B cell (primary cell): ENCODE results near the gene SUCLG2. TPM values are rescaled to one million over a fixed set of nuclear protein-coding genes. Genes with fewer than 3 reads are reported as not detected.

Experiments
- ATAC-seq: fragments of 200-7000 bp; cut with Tn5 transposase; one replicate; pipeline ENCODE4 v1.10.0; 2021; ENCODE audit warnings: low read depth, mild to moderate bottlenecking, moderate number of reproducible peaks, moderate library complexity
- CTCF ChIA-PET: fragments of 350-600 bp; sonication (Branson Sonifier 250); formaldehyde crosslinking; loops from one replicate; lab custom pipeline; 2021; ENCODE audit warnings: antibody characterized with exemption, inconsistent platforms; lab: Charles Lee
- POLR2A ChIA-PET: fragments of 350-600 bp; sonication (Branson Sonifier 250); formaldehyde crosslinking; loops from one replicate; lab custom pipeline; 2021; ENCODE audit warnings: antibody characterized with exemption; lab: Charles Lee
- DNase-seq: peaks from one replicate; pipeline ENCODE4 v3.0.0; 2013
- H2AFZ ChIP-seq: 2 replicates; pipeline ENCODE4 v1.6.1; 2012; ENCODE audit warnings: mild to moderate bottlenecking, low read depth, low read length; ENCODE audit not compliant: insufficient read depth, poor library complexity, severe bottlenecking
- H3K27ac ChIP-seq, 2 donors: 1 replicate in 1 of 2; 2 replicates in 1 of 2; pipeline ENCODE4 v1.5.1; 2012 to 2013; ENCODE audit warnings: low read length in 2 of 2, mild to moderate bottlenecking in 2 of 2, moderate library complexity in 1 of 2
- H3K27me3 ChIP-seq, 4 experiments: fragments of 200-600 bp in 1 of 4; sonication (generic) in 1 of 4; replicated peaks in 1 of 4; 1 replicate in 2 of 4; 2 replicates in 2 of 4; pipeline versions ENCODE4 v1.6.1 to v1.7.0; 2013 to 2016; ENCODE audit warnings: low read length in 3 of 4, mild to moderate bottlenecking in 2 of 4, mixed read lengths in 1 of 4, moderate library complexity in 1 of 4; ENCODE audit not compliant: insufficient read depth in 4 of 4, control insufficient read depth in 3 of 4; ENCODE audit errors: control extremely low read depth in 1 of 4
- H3K36me3 ChIP-seq, 2 experiments: replicated peaks in 1 of 2; 1 replicate in 1 of 2; 2 replicates in 1 of 2; pipeline versions ENCODE4 v1.6.1 to v1.7.1; 2013; ENCODE audit warnings: low read length in 1 of 2; ENCODE audit not compliant: insufficient read depth in 2 of 2, control insufficient read depth in 1 of 2; ENCODE audit errors: control extremely low read depth in 1 of 2, extremely low read depth in 1 of 2
- H3K4me1 ChIP-seq, 2 donors: fragments of 200-600 bp in 1 of 2; sonication (generic) in 1 of 2; 1 replicate in 1 of 2; 2 replicates in 1 of 2; pipeline versions ENCODE4 v1.5.1 to v1.6.1; 2013 to 2017; ENCODE audit warnings: low read length in 2 of 2; ENCODE audit not compliant: control insufficient read depth in 2 of 2, insufficient read depth in 2 of 2
- H3K4me2 ChIP-seq: replicated peaks from 2 replicates; pipeline ENCODE3; 2012; ENCODE audit warnings: mild to moderate bottlenecking, low read depth, low read length; ENCODE audit not compliant: poor library complexity, severe bottlenecking
- H3K4me3 ChIP-seq, 5 experiments: fragments of 200-600 bp in 1 of 5; sonication (generic) in 1 of 5; 1 replicate in 3 of 5; 2 replicates in 2 of 5; pipeline versions ENCODE4 v1.5.1 to v1.7.0; 2011 to 2016; ENCODE audit warnings: low read length in 4 of 5, mild to moderate bottlenecking in 4 of 5, low read depth in 2 of 5, control low read depth in 1 of 5, moderate library complexity in 1 of 5; ENCODE audit not compliant: insufficient read depth in 1 of 5; ENCODE audit errors: control extremely low read depth in 1 of 5, extremely low read depth in 1 of 5
- H3K79me2 ChIP-seq: fragments of 200-600 bp; sonication (generic); one replicate; pipeline ENCODE4 v1.6.0; 2016; ENCODE audit warnings: low read length; ENCODE audit not compliant: control insufficient read depth, insufficient read depth
- H3K9ac ChIP-seq: fragments of 200-600 bp; sonication (generic); 2 replicates; pipeline ENCODE4 v1.6.1; 2017; ENCODE audit warnings: mild to moderate bottlenecking, low read length, moderate library complexity
- H3K9me3 ChIP-seq, 3 donors: one replicate each; pipeline versions ENCODE4 v1.6.1 to v1.7.1; 2013; ENCODE audit warnings: low read length in 2 of 3; ENCODE audit not compliant: control insufficient read depth in 2 of 3, insufficient read depth in 1 of 3; ENCODE audit errors: control extremely low read depth in 1 of 3
- H4K20me1 ChIP-seq: 2 replicates; pipeline ENCODE4 v1.6.0; 2012; ENCODE audit warnings: mild to moderate bottlenecking, low read length; ENCODE audit not compliant: insufficient read depth, control insufficient read depth, poor library complexity, severe bottlenecking
- H3K27ac Mint-ChIP-seq: one replicate; pipeline ENCODE4 v1.8.0; 2021; ENCODE audit warnings: mixed read lengths
- H3K27me3 Mint-ChIP-seq: one replicate; pipeline ENCODE4 v1.8.0; 2021; ENCODE audit warnings: mixed read lengths
- H3K4me1 Mint-ChIP-seq: one replicate; pipeline ENCODE4 v1.8.0; 2021; ENCODE audit warnings: mixed read lengths
- H3K4me3 Mint-ChIP-seq: one replicate; pipeline ENCODE4 v1.8.0; 2021; ENCODE audit warnings: mixed read lengths
- H3K9me3 Mint-ChIP-seq: one replicate; pipeline ENCODE4 v1.8.0; 2022; ENCODE audit warnings: mixed read lengths; ENCODE audit not compliant: insufficient read depth
- EZH2 ChIP-seq: IDR thresholded peaks from 2 replicates; pipeline ENCODE4 v1.6.1; 2012; ENCODE audit warnings: borderline replicate concordance, low read depth, mild to moderate bottlenecking, moderate library complexity, low read length; ENCODE audit not compliant: insufficient read depth, poor library complexity, severe bottlenecking
- WGBS: methylation state at CpG from one replicate; pipeline ENCODE4 v1.1.5; 2013; ENCODE audit warnings: missing lambda C conversion rate; ENCODE audit not compliant: insufficient coverage; 5-methylcytosine and 5-hydroxymethylcytosine counted together
- intact Hi-C: fragments of 100-400 bp; cut with micrococcal nuclease; formaldehyde crosslinking; loops from one replicate; pipeline ENCODE4 v1.10.0; 2022
- polyA plus RNA-seq: library from polyadenylated mRNA; depleted of rRNA; stranded (reverse); fragments of >200 nt; gene quantifications from 2 replicates; pipeline ENCODE4 v1.2.3, GENCODE V29; 2012
- total RNA-seq, 2 donors: library from RNA; stranded (reverse); fragments of 120-200 nt in 1 of 2; gene quantifications; 1 replicate in 1 of 2; 2 replicates in 1 of 2; pipeline versions ENCODE4 v1.2.3 to v1.2.4, GENCODE V29; 2013 to 2022
- TF ChIP-seq, protein P1 (sequence below): fragments of 200-600 bp; IDR thresholded peaks from one replicate; pipeline ENCODE4 v1.8.0; 2022; ENCODE audit warnings: antibody characterized with exemption, mild to moderate bottlenecking

SUCLG2 gene
- total and polyA plus RNA-seq, 2 donors (not counting 1 experiment from before 2014, with no cell fraction given): 9.1 to 35.8 TPM

DNA sequence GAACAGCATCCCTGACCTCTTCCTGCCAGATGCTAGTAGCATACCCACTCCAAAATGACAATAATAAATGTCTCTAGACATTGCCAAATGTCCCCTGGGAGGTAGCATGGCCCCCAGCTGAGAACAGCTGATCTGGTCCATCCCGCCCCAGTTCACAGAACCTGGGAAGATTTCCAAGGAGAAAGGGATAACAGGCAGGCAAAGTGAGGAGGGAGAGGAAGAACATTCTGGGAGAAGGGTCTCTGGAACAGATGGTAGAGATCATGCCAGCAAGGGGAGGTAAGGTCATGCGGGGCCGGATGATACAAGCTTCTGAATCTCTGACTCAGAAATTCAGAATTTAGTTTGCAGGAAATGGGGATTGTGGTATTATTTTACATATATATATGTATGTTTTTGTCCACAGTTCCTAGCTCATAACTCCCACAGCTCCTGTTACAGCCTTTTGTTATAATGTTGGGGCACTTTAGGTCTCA lies 192.7 kb downstream of the SUCLG2 start:
- Histone ChIP-seq H3K79me2 (no peaks in the 10 kb centered on the region), H4K20me1 (no peaks in the 10 kb centered on the region), H3K9ac (no peak overlapping the region), H2AFZ (no peak overlapping the region), H3K4me3 (no peak overlapping the region), H3K4me2 (no peak overlapping the region), H3K27ac (no peak overlapping the region), H3K9me3 (no peaks in the 10 kb centered on the region), H3K4me1 (no peaks in the 10 kb centered on the region), H3K36me3 (peaks cover 1 to 7% of the 10 kb centered on the region in 2 experiments), H3K27me3 (no peaks in the 10 kb centered on the region)
- H3K4me3 Mint-ChIP-seq: no peak overlapping the region
- no peak for TF ChIP-seq EZH2
- TF ChIP-seq, protein P1, sequence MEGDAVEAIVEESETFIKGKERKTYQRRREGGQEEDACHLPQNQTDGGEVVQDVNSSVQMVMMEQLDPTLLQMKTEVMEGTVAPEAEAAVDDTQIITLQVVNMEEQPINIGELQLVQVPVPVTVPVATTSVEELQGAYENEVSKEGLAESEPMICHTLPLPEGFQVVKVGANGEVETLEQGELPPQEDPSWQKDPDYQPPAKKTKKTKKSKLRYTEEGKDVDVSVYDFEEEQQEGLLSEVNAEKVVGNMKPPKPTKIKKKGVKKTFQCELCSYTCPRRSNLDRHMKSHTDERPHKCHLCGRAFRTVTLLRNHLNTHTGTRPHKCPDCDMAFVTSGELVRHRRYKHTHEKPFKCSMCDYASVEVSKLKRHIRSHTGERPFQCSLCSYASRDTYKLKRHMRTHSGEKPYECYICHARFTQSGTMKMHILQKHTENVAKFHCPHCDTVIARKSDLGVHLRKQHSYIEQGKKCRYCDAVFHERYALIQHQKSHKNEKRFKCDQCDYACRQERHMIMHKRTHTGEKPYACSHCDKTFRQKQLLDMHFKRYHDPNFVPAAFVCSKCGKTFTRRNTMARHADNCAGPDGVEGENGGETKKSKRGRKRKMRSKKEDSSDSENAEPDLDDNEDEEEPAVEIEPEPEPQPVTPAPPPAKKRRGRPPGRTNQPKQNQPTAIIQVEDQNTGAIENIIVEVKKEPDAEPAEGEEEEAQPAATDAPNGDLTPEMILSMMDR: no peak
- DNase-seq (no peak), ATAC-seq (no peak)
- 100% methylated on average over 2 of the region's 3 CpGs for WGBS
- CTCF ChIA-PET: no interaction called here
- no peaks in the 10 kb centered on the region for H3K27me3 Mint-ChIP-seq
- H3K4me1 Mint-ChIP-seq: no peaks in the 10 kb centered on the region
- H3K27ac Mint-ChIP-seq: no peak overlapping the region
- intact Hi-C loops: no loop called here
- H3K9me3 Mint-ChIP-seq: no peaks in the 10 kb centered on the region
- POLR2A ChIA-PET: no interaction called here

- DNase-seq (no peak), ATAC-seq (no peak)
- Histone ChIP-seq H3K27me3 (no peaks in the 10 kb centered on the region), H2AFZ (no peak overlapping the region), H3K4me3 (no peak overlapping the region), H3K9ac (no peak overlapping the region), H3K4me1 (no peaks in the 10 kb centered on the region), H3K79me2 (no peaks in the 10 kb centered on the region), H3K27ac (no peak overlapping the region), H4K20me1 (no peaks in the 10 kb centered on the region), H3K36me3 (peaks cover 1 to 7% of the 10 kb centered on the region in 2 experiments), H3K4me2 (no peak overlapping the region), H3K9me3 (no peaks in the 10 kb centered on the region)
- Mint-ChIP-seq H3K27me3 (no peaks in the 10 kb centered on the region), H3K9me3 (no peaks in the 10 kb centered on the region), H3K4me1 (no peaks in the 10 kb centered on the region), H3K27ac (no peak overlapping the region), H3K4me3 (no peak overlapping the region)
- intact Hi-C loops: no loop called here
- TF ChIP-seq, protein P1: no peak
- no peak for TF ChIP-seq EZH2
- ChIA-PET POLR2A (no interaction called here), CTCF (no interaction called here)
- 86% methylated on average over 1 of the region's 8 CpGs for WGBS
Measured at GRCh38 chr3:67460841-67461510, 193.4 kb downstream of the SUCLG2 start.
